Lung (tissue), 12 donors: ENCODE results near the gene XIRP2. TPM values are rescaled to one million over a fixed set of nuclear protein-coding genes. Genes with fewer than 3 reads are reported as not detected.
"Not testable (repeated sequence)": the region's sequence is repeated elsewhere in the genome, so short reads cannot be mapped to it uniquely, and the experiment has no call there.

Source experiments
- ATAC-seq: fragments of 200-7000 bp; cut with Tn5 transposase; one replicate; pipeline ENCODE4 v1.9.1; 2020; ENCODE audit warnings: moderate number of reproducible peaks; ENCODE audit not compliant: insufficient read depth, low FRiP score
- DNase-seq, 3 donors: peaks; one replicate each; pipeline ENCODE4 v3.0.0-alpha.2; 2013 to 2017
- H3K27ac ChIP-seq, 2 donors: one replicate each; pipeline ENCODE4 v1.5.1; 2013; ENCODE audit warnings: mild to moderate bottlenecking in 2 of 2, moderate library complexity in 2 of 2, control low read depth in 1 of 2, inconsistent platforms in 1 of 2, low read depth in 1 of 2, low read length in 1 of 2
- H3K27me3 ChIP-seq, 3 donors: one replicate each; pipeline ENCODE4 v1.5.1; 2013; ENCODE audit warnings: low read length in 2 of 3; ENCODE audit not compliant: control insufficient read depth in 3 of 3, insufficient read depth in 3 of 3
- H3K36me3 ChIP-seq, 4 donors: one replicate each; pipeline ENCODE4 v1.5.1; 2013; ENCODE audit warnings: low read length in 4 of 4, mild to moderate bottlenecking in 1 of 4, moderate library complexity in 1 of 4; ENCODE audit not compliant: control insufficient read depth in 4 of 4, insufficient read depth in 4 of 4
- H3K4me1 ChIP-seq, 5 donors: one replicate each; pipeline ENCODE4 v1.5.1; 2013; ENCODE audit warnings: low read length in 5 of 5, mild to moderate bottlenecking in 2 of 5, moderate library complexity in 1 of 5; ENCODE audit not compliant: control insufficient read depth in 5 of 5, insufficient read depth in 5 of 5
- H3K4me3 ChIP-seq: one replicate; pipeline ENCODE4 v1.5.1; 2013; ENCODE audit warnings: mild to moderate bottlenecking, control low read depth, moderate library complexity
- H3K9ac ChIP-seq, 2 donors: one replicate each; pipeline ENCODE4 v1.5.1; 2013; ENCODE audit warnings: low read length in 2 of 2, control low read depth in 1 of 2; ENCODE audit not compliant: insufficient read depth in 1 of 2
- H3K9me3 ChIP-seq, 4 donors: one replicate each; pipeline ENCODE4 v1.5.1; 2013; ENCODE audit warnings: low read length in 3 of 4, mild to moderate bottlenecking in 1 of 4, moderate library complexity in 1 of 4; ENCODE audit not compliant: control insufficient read depth in 4 of 4, insufficient read depth in 3 of 4
- CTCF ChIP-seq: IDR thresholded peaks from 2 replicates; pipeline ENCODE4 v1.5.1; 2012; ENCODE audit warnings: mild to moderate bottlenecking; ENCODE audit errors: control extremely low read depth, extremely low read depth
- WGBS, 2 donors: extraction: QIAGEN DNeasy Blood & Tissue Kit; methylation state at CpG; one replicate each; pipeline ENCODE4 v1.1.7; 2013; 5-methylcytosine and 5-hydroxymethylcytosine counted together
- polyA plus RNA-seq, 2 donors: library from polyadenylated mRNA; stranded (reverse); fragments of 200-250 nt; gene quantifications; one replicate each; pipeline ENCODE4 v1.2.1, GENCODE V29; 2013
- total RNA-seq, 2 donors: library from RNA; depleted of rRNA in 1 of 2; stranded (reverse); fragments of >200 nt in 1 of 2; gene quantifications; one replicate each; pipeline ENCODE4 v1.2.1, GENCODE V29; 2014 to 2021
- donor health status: control.
- donor health status: control.
- donor health status: Bipolar disorder and iron deficiency.
- donor health status: healthy.
- donor health status: DM: yes; HTN: yes; CAD: no.

XIRP2 gene
- total and polyA plus RNA-seq, 4 donors, result 0.11 to 0.46 (median 0.14) TPM; not detected in 1

GRCh38 chr2:167103028-167103756 lies 214.9 kb downstream of the XIRP2 start:
- no peak for TF ChIP-seq CTCF
- no peak for ATAC-seq
- Histone ChIP-seq H3K9ac (no peak overlapping the region), H3K4me3 (no peak overlapping the region), H3K27ac (no peak overlapping the region), H3K4me1 (no peaks in the 10 kb centered on the region), H3K36me3 (no peaks in the 10 kb centered on the region), H3K27me3 (no peaks in the 10 kb centered on the region), H3K9me3 (peaks cover 0 to 9% (median 2%) of the 10 kb centered on the region in 4 donors)
- WGBS, 2 donors, result 69 to 80% methylated on average over 5 of the region's 5 CpGs
- DNase-seq, result peak in 1 of 3 donors; percentile 13

- ATAC-seq, result no peak
Observed at GRCh38 chr2:167103757-167104133, 215.5 kb downstream of the XIRP2 start.

GRCh38 chr2:167104691-167105090 lies 216.4 kb downstream of the XIRP2 start:
- WGBS, 2 donors, result 76 to 86% methylated on average over 3 of the region's 3 CpGs
- Histone ChIP-seq H3K27ac (no peak overlapping the region), H3K36me3 (no peaks in the 10 kb centered on the region), H3K9ac (no peak overlapping the region), H3K4me3 (no peak overlapping the region), H3K4me1 (no peaks in the 10 kb centered on the region), H3K9me3 (no peaks in the 10 kb centered on the region), H3K27me3 (no peaks in the 10 kb centered on the region)
- DNase-seq (no peak), ATAC-seq (no peak)
- TF ChIP-seq CTCF, result no peak

More at GRCh38 chr2:167103757-167104133, 215.5 kb downstream of the XIRP2 start:
- Histone ChIP-seq H3K9me3 (peaks cover 0 to 8% (median 2%) of the 10 kb centered on the region in 4 donors), H3K36me3 (no peaks in the 10 kb centered on the region), H3K27ac (no peak overlapping the region), H3K27me3 (no peaks in the 10 kb centered on the region), H3K4me3 (no peak overlapping the region), H3K9ac (no peak overlapping the region), H3K4me1 (no peaks in the 10 kb centered on the region)
- no peak for TF ChIP-seq CTCF
- no peak for DNase-seq

GRCh38 chr2:167109682-167110081 lies 221.4 kb downstream of the XIRP2 start:
- H3K27me3 ChIP-seq, H3K27ac ChIP-seq, H3K4me1 ChIP-seq, H3K9me3 ChIP-seq, H3K9ac ChIP-seq, ATAC-seq, H3K4me3 ChIP-seq, DNase-seq, H3K36me3 ChIP-seq: not testable (repeated sequence)
